SU-DHL-6 (cell line): Measurements from ENCODE around the gene POFUT2.

Experiments used
- CTCF ChIP-seq: fragments of 200-600 bp; sonication (generic); IDR thresholded peaks from one replicate; pipeline ENCODE4 v1.5.1; 2017; ENCODE audit warnings: antibody characterized with exemption, mild to moderate bottlenecking, low read length, moderate library complexity; ENCODE audit not compliant: insufficient read depth, poor library complexity, severe bottlenecking
- EZH2phosphoT487 ChIP-seq: fragments of 200-600 bp; sonication (generic), shearing (Covaris generic); conservative IDR thresholded peaks from 2 replicates; pipeline ENCODE4 v1.6.1; 2018; ENCODE audit warnings: mild to moderate bottlenecking, antibody characterized with exemption, low read length, moderate library complexity, mixed read lengths

- TF ChIP-seq CTCF (no peak), EZH2phosphoT487 (no peak)
Observed at GRCh38 chr21:45262041-45262581, 25.6 kb downstream of the POFUT2 start.
